Ectodermal cell (in vitro differentiated cells): Measurements from ENCODE around the gene FNDC10.

ENCODE experiments used
- H3K27ac ChIP-seq: 2 replicates; pipeline ENCODE4 v1.7.0; 2013; ENCODE audit warnings: mild to moderate bottlenecking, low read depth, low read length; ENCODE audit not compliant: insufficient read depth, poor library complexity, severe bottlenecking
- H3K27me3 ChIP-seq: 2 replicates; pipeline ENCODE4 v1.7.0; 2013; ENCODE audit warnings: mild to moderate bottlenecking, low read length; ENCODE audit not compliant: insufficient read depth, control insufficient read depth, poor library complexity, severe bottlenecking
- H3K36me3 ChIP-seq: one replicate; pipeline ENCODE4 v1.7.0; 2013; ENCODE audit warnings: low read length; ENCODE audit not compliant: control insufficient read depth, insufficient read depth
- H3K4me1 ChIP-seq: one replicate; pipeline ENCODE4 v1.7.0; 2013; ENCODE audit warnings: low read length; ENCODE audit not compliant: control insufficient read depth, insufficient read depth
- H3K4me3 ChIP-seq: 2 replicates; pipeline ENCODE4 v1.7.0; 2013; ENCODE audit warnings: low read depth, low read length, control low read depth; ENCODE audit not compliant: insufficient read depth
- H3K9me3 ChIP-seq: 2 replicates; pipeline ENCODE4 v1.7.0; 2013; ENCODE audit warnings: mild to moderate bottlenecking, low read length, moderate library complexity; ENCODE audit not compliant: control insufficient read depth
- WGBS, 2 experiments: methylation state at CpG; one replicate each; pipeline ENCODE4 v1.1.7; 2013; ENCODE audit warnings: missing lambda C conversion rate in 2 of 2; 5-methylcytosine and 5-hydroxymethylcytosine counted together

Gene FNDC10

GRCh38 chr1:1615256-1616044, 15.5 kb upstream of the FNDC10 start, which contains the start of gene MIB2:
Gene MIB2 (plus strand): TSS chr1:1615500. CDS start chr1:1623453, 7,953 bp downstream.
- WGBS, 2 experiments = 0% methylated on average over 107 of the region's 107 CpGs
- Histone ChIP-seq H3K27me3 (no peaks in the 10 kb centered on the region), H3K4me1 (peaks cover 16% of the 10 kb centered on the region), H3K27ac (peak within 1 kb of the TSS; percentile 99), H3K4me3 (peak within 1 kb of the TSS; percentile 94), H3K9me3 (no peaks in the 10 kb centered on the region), H3K36me3 (peaks cover 4% of the 10 kb centered on the region)

- Histone ChIP-seq H3K4me3 (peak overlapping the region; percentile 94), H3K27me3 (no peaks in the 10 kb centered on the region), H3K9me3 (no peaks in the 10 kb centered on the region), H3K27ac (peak overlapping the region; percentile 57), H3K36me3 (peaks cover 4% of the 10 kb centered on the region), H3K4me1 (peaks cover 16% of the 10 kb centered on the region)
- 2% methylated on average over 23 of the region's 23 CpGs for WGBS, 2 experiments
Measured at GRCh38 chr1:1614954-1615255, 15.0 kb upstream of the FNDC10 start.

DNA sequence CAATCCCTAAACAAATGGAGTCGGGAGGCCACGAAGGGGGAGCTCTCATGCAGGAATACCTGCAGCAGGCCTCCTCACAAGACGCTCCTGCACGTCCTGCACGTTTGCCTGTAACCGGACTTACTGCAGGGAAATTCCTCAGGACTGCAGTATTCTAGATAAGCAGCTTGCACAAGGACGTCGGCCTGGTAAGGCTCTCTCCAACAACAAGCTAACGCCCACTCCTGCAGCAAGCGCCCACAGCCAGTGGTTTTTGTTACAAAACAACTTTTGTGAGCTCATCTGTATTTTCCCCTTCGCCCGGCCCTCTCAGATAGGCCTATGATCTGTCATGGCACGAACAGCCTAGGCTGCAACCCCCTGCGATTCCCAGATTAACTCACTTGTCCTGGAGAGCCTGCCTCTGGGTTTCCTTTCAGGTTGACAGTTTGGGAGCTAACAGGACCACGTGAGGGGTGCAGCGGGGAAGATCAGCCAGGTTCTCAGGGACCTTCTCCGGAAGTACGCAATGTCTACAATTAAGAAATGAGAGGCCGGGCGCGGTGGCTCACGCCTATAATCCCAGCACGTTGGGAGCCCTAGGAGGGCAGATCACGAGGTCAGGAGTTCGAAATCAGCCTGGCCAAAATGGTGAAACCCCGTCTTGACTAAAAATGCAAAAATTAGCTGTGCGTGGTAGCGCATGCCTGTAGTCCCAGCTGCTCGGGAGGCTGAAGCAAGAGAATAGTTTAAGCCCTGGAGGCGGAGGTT, 14.4 kb upstream of the FNDC10 start:
- peak overlapping the region; percentile 57 for H3K27ac ChIP-seq

GRCh38 chr1:1613509-1614082, 13.7 kb upstream of the FNDC10 start:
- H3K9me3 ChIP-seq = no peaks in the 10 kb centered on the region
- no peak overlapping the region for H3K27ac ChIP-seq
- WGBS, 2 experiments = 85 to 87% methylated on average over 11 of the region's 11 CpGs

More for the DNA sequence above, 14.4 kb upstream of the FNDC10 start:
- peaks cover 16% of the 10 kb centered on the region for H3K4me1 ChIP-seq
- H3K9me3 ChIP-seq = no peaks in the 10 kb centered on the region
- no peaks in the 10 kb centered on the region for H3K27me3 ChIP-seq
- 50 to 52% methylated on average over 30 of the region's 30 CpGs for WGBS, 2 experiments
- peaks cover 4% of the 10 kb centered on the region for H3K36me3 ChIP-seq
- H3K4me3 ChIP-seq = peak overlapping the region; percentile 94

DNA sequence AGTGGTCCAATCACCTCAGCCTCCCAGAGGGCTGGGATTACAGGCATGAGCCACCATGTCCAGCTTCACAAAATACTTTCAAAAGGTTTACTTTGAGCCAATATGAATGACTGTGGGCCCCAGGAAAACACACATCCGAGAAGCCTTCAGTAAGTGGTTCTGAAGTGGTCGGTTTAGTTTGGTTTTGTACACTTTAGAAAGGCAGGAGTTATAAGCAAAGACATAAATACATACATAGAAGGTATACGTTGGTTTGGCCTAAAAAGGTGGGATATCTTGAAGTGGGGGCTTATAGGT, 12.1 kb upstream of the FNDC10 start:
- H3K4me1 ChIP-seq = peaks cover 15% of the 10 kb centered on the region
- no peaks in the 10 kb centered on the region for H3K27me3 ChIP-seq
- H3K27ac ChIP-seq = no peak overlapping the region
- no peaks in the 10 kb centered on the region for H3K36me3 ChIP-seq
- WGBS, 2 experiments = 91 to 94% methylated on average over 3 of the region's 3 CpGs
- H3K9me3 ChIP-seq = no peaks in the 10 kb centered on the region
- no peak overlapping the region for H3K4me3 ChIP-seq

More at GRCh38 chr1:1613509-1614082, 13.7 kb upstream of the FNDC10 start:
- no peak overlapping the region for H3K4me3 ChIP-seq
- peaks cover 16% of the 10 kb centered on the region for H3K4me1 ChIP-seq
- H3K27me3 ChIP-seq = no peaks in the 10 kb centered on the region
- H3K36me3 ChIP-seq = peaks cover under 1% of the 10 kb centered on the region

DNA sequence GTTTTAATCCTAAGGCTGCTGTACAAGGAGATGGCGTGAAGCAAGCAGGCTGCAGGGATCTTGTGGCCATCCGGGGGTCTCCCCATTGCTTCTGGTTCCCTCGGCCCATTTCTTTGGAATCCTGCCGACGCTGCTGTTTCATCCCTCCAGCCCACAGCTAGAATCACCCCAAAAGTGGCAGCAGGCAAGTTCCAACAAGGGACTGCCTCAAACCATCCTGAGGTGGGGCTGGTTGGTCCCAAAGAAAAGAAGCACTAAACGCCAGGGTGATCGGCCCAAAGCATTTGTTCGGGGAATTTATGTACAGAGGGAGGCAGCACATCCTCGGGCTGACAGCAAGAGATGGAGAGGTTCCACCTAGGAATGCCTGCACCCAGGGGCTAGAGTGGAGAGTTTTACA, 10.9 kb upstream of the FNDC10 start:
- no peak overlapping the region for H3K4me3 ChIP-seq
- no peak overlapping the region for H3K27ac ChIP-seq
- no peaks in the 10 kb centered on the region for H3K36me3 ChIP-seq
- no peaks in the 10 kb centered on the region for H3K9me3 ChIP-seq
- no peaks in the 10 kb centered on the region for H3K27me3 ChIP-seq
- WGBS, 2 experiments = 89 to 90% methylated on average over 9 of the region's 9 CpGs
- H3K4me1 ChIP-seq = peaks cover 8% of the 10 kb centered on the region

GRCh38 chr1:1609822-1610485, 10.0 kb upstream of the FNDC10 start:
- Histone ChIP-seq H3K27ac (no peak overlapping the region), H3K27me3 (no peaks in the 10 kb centered on the region), H3K4me3 (no peak overlapping the region), H3K36me3 (no peaks in the 10 kb centered on the region), H3K9me3 (no peaks in the 10 kb centered on the region), H3K4me1 (peaks cover 8% of the 10 kb centered on the region)
- WGBS, 2 experiments = 72% methylated on average over 12 of the region's 12 CpGs

GRCh38 chr1:1606232-1606631, 6.3 kb upstream of the FNDC10 start:
- Histone ChIP-seq H3K27me3 (peaks cover 29% of the 10 kb centered on the region), H3K9me3 (no peaks in the 10 kb centered on the region), H3K36me3 (no peaks in the 10 kb centered on the region), H3K4me1 (no peaks in the 10 kb centered on the region), H3K4me3 (no peak overlapping the region), H3K27ac (no peak overlapping the region)
- WGBS, 2 experiments = 89 to 92% methylated on average over 13 of the region's 13 CpGs

DNA sequence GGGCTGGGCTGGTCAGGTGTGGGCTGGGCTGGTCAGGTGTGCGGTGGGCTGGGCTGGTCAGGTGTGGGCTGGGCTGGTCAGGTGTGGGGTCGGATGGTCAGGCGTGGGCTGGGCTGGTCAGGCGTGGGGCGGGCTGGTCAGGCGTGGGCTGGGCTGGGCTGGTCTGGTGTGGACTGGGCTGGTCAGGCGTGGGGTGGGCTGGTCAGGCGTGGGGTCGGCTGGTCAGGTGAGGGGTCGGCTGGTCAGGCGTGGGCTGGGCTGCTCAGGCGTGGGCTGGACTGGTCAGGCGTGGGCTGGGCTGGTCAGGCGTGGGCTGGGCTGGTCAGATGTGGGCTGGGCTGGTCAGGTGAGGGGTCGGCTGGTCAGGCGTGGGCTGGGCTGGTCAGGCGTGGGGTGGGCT, 5.8 kb upstream of the FNDC10 start:
- no peak overlapping the region for H3K27ac ChIP-seq
- no peaks in the 10 kb centered on the region for H3K4me1 ChIP-seq
- peaks cover 34% of the 10 kb centered on the region for H3K27me3 ChIP-seq
- 90 to 91% methylated on average over 17 of the region's 17 CpGs for whole genome bisulfite sequencing, 2 experiments
- no peaks in the 10 kb centered on the region for H3K36me3 ChIP-seq
- no peaks in the 10 kb centered on the region for H3K9me3 ChIP-seq
- no peak overlapping the region for H3K4me3 ChIP-seq

DNA sequence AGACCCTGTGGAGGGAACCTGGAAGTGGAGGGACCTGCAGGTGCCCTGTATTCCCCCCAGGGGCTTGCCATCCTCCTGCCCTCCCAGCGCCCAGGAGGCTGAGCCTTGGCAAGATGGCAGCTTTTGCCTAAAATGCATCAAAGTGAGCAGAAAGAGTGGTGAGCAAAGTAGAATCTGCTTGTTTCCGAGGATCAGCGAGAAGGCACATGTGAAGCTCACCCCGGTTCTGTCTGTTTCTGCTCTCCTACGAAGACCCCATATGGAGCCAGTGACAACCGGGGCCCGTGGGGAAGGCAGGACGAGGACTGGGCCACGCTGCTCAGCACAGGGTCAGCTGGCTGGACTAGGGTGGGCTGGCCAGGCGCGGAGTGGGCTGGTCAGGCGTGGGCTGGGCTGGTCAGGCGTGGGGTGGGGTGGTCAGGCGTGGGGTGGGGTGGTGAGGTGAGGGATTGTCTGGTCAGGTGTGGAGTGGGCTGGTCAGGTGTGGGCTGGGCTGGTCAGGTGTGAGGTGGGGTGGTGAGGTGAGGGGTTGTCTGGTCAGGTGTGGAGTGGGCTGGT, 5.2 kb upstream of the FNDC10 start:
- 87% methylated on average over 14 of the region's 14 CpGs for WGBS, 2 experiments
- Histone ChIP-seq H3K27ac (no peak overlapping the region), H3K4me3 (no peak overlapping the region), H3K27me3 (peaks cover 40% of the 10 kb centered on the region), H3K36me3 (no peaks in the 10 kb centered on the region), H3K4me1 (no peaks in the 10 kb centered on the region), H3K9me3 (no peaks in the 10 kb centered on the region)
